ENCODE data around the gene ID2.
"Not testable (repeated sequence)": the region's sequence is repeated elsewhere in the genome, so short reads cannot be mapped to it uniquely, and the experiment has no call there.

Gene ID2

GRCh38 chr2:8725838-8726237 lies 44.0 kb downstream of the ID2 start:
- FAIRE-seq (no peak), DNase-seq (ENCODE audit: insufficient read length, low spot score) (no peak)

GRCh38 chr2:8728305-8729015 lies 46.6 kb downstream of the ID2 start:
- DNase-seq (ENCODE audit: insufficient read length, low spot score) (no peak), FAIRE-seq (no peak)

DNA sequence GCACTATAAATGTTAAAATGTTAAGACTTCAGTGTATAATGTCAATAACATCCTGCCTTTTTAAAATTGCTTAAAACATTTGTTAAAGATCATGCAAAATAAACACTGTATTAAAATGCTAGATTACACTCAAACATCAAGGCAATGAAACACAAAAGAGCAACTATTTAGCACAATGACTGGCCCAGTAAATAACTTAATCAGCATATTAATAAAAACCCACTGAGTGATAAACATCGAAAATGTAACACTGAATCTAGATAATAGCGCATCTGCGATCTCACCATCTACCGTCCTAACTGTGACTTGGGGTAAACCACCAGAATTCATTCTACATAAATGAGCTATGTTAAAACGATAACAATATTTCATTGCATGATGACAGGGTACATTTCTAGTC lies 47.2 kb downstream of the ID2 start:
- FAIRE-seq; DNase-seq (ENCODE audit: insufficient read length, low spot score): not testable (repeated sequence)

DNA sequence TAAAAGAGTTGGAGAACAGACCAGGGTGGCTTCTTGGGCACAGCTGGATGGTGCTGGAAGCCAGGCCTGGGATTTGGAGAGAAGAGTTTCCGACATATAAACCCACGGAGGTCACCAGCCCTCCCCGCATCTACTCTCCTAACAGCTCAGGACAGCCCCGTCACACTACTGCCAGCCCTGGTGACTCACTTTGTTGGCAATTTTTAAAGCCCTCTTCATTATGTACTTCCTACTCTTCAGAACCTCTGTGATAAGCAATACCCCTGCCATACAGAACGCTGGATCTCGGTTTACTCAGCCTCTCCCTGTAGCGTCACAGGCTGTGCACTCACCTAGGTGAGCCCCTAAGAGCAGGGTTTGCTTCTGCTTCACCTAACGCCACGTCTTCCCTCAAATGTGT lies 48.1 kb downstream of the ID2 start:
- DNase-seq (ENCODE audit: insufficient read length, low spot score) = no peak
- FAIRE-seq = no peak

GRCh38 chr2:8732601-8733000 lies 50.7 kb downstream of the ID2 start:
- FAIRE-seq (no peak), DNase-seq (ENCODE audit: insufficient read length, low spot score) (no peak)
